HepG2 (cell line): Measurements from ENCODE around the gene THAP3. TPM values are rescaled to one million over a fixed set of nuclear protein-coding genes. Genes with fewer than 3 reads are reported as not detected.

Experiments used
- ATAD3A ChIP-seq: sonication (generic); formaldehyde crosslinking; IDR thresholded peaks from 2 replicates; pipeline ENCODE4 v1.4.0; 2020; ENCODE audit warnings: missing genetic modification reagents
- ATF7 ChIP-seq, 2 experiments: fragments of 450-650 bp in 1 of 2; sonication (generic) in 1 of 2; formaldehyde crosslinking in 1 of 2; IDR thresholded peaks; 2 replicates each; pipeline versions ENCODE4 v1.4.0 to v1.6.1; 2016 to 2020; ENCODE audit warnings: antibody characterized with exemption in 1 of 2, mild to moderate bottlenecking in 1 of 2, missing genetic modification reagents in 1 of 2
- DNMT3B ChIP-seq: conservative IDR thresholded peaks from 2 replicates; pipeline ENCODE4 v1.6.1; 2016; ENCODE audit warnings: missing biosample characterization, control low read depth
- ERF ChIP-seq: IDR thresholded peaks from 2 replicates; pipeline ENCODE4 v1.6.1; 2018; ENCODE audit warnings: missing biosample characterization, missing genetic modification reagents
- ETV5 ChIP-seq: IDR thresholded peaks from 2 replicates; pipeline ENCODE4 v1.6.1; 2018; ENCODE audit warnings: missing biosample characterization, missing genetic modification reagents, inconsistent platforms, borderline replicate concordance
- LCORL ChIP-seq, 2 experiments: fragments of 450-650 bp in 1 of 2; sonication (generic) in 1 of 2; formaldehyde crosslinking in 1 of 2; IDR thresholded peaks; 2 replicates each; pipeline versions ENCODE4 v1.5.0 to v1.6.1; 2017 to 2020; ENCODE audit warnings: antibody characterized with exemption in 1 of 2, missing genetic modification reagents in 1 of 2
- MXD3 ChIP-seq: IDR thresholded peaks from 2 replicates; pipeline ENCODE4 v1.6.1; 2016; ENCODE audit warnings: mild to moderate bottlenecking, missing biosample characterization, missing genetic modification reagents
- MXI1 ChIP-seq: IDR thresholded peaks from 3 replicates; pipeline ENCODE4 v1.6.1; 2012; ENCODE audit warnings: low read depth, low read length, inconsistent platforms, borderline replicate concordance
- NONO ChIP-seq, 2 experiments: fragments of 450-650 bp in 1 of 2; sonication (generic) in 1 of 2; formaldehyde crosslinking in 1 of 2; IDR thresholded peaks in 1 of 2; conservative IDR thresholded peaks in 1 of 2; 2 replicates each; pipeline versions ENCODE4 v1.6.1 to v1.8.0; 2017 to 2022; ENCODE audit warnings: mild to moderate bottlenecking in 1 of 2, missing genetic modification reagents in 1 of 2, moderate library complexity in 1 of 2
- SALL2 ChIP-seq: sonication (generic); formaldehyde crosslinking; IDR thresholded peaks from 2 replicates; pipeline ENCODE4 v1.8.1; 2023; ENCODE audit warnings: mild to moderate bottlenecking, missing genetic modification reagents, inconsistent platforms
- SRSF9 ChIP-seq: fragments of 200-400 bp; formaldehyde crosslinking; IDR thresholded peaks from 2 replicates; pipeline ENCODE4 v1.6.1; 2018; ENCODE audit warnings: borderline replicate concordance, mild to moderate bottlenecking, low read depth, low read length; ENCODE audit not compliant: insufficient read depth, poor library complexity, severe bottlenecking
- YY1 ChIP-seq: IDR thresholded peaks from 2 replicates; pipeline ENCODE4 v1.6.1; 2011; ENCODE audit warnings: low read length, low read depth, moderate library complexity, mild to moderate bottlenecking; ENCODE audit not compliant: insufficient read depth, insufficient replicate concordance
- ZMYM2 ChIP-seq: sonication (generic); formaldehyde crosslinking; IDR thresholded peaks from 2 replicates; pipeline ENCODE4 v1.8.0; 2022; ENCODE audit warnings: mild to moderate bottlenecking, missing genetic modification reagents
- ZNF207 ChIP-seq: fragments of 450-650 bp; IDR thresholded peaks from 2 replicates; pipeline ENCODE4 v1.6.1; 2016; ENCODE audit warnings: antibody characterized with exemption, borderline replicate concordance
- ZNF335 ChIP-seq: sonication (generic); formaldehyde crosslinking; IDR thresholded peaks from 2 replicates; pipeline ENCODE4 v1.4.0; 2020; ENCODE audit warnings: missing genetic modification reagents
- ZNF790 ChIP-seq: sonication (generic); formaldehyde crosslinking; IDR thresholded peaks from 2 replicates; pipeline ENCODE4 v1.8.0; 2022; ENCODE audit warnings: missing genetic modification reagents, mild to moderate bottlenecking, borderline replicate concordance
- polyA plus RNA-seq, 8 experiments: library from polyadenylated mRNA; depleted of rRNA in 3 of 8; stranded (reverse) in 7 of 8; unstranded in 1 of 8; fragments of >200 nt; fragmentation: Illumina TruSeq in 4 of 8; extraction: Trizol in 4 of 8; gene quantifications; 2 replicates each; pipeline versions ENCODE4 v1.2.1 to v1.2.3, GENCODE V29; 2011 to 2016; ENCODE audit warnings: low read depth in 4 of 8, missing spikeins in 1 of 8, mixed read lengths in 1 of 8; ENCODE audit not compliant: insufficient read depth in 1 of 8
- total RNA-seq, 5 experiments: library from RNA; depleted of rRNA; stranded (reverse); fragments of >200 nt; fragmentation: Illumina TruSeq; extraction: Trizol; gene quantifications; 2 replicates each; pipeline ENCODE4 v1.2.3, GENCODE V29; 2016; ENCODE audit warnings: low read depth in 1 of 5
- TF ChIP-seq, protein P1 (sequence below): IDR thresholded peaks from 2 replicates; pipeline ENCODE4 v1.6.1; 2016
- TF ChIP-seq, protein P2 (sequence below): sonication (generic); formaldehyde crosslinking; IDR thresholded peaks from 2 replicates; pipeline ENCODE4 v1.8.0; 2022; ENCODE audit warnings: mild to moderate bottlenecking, missing genetic modification reagents, moderate library complexity
- TF ChIP-seq, protein P3 (sequence below): sonication (generic); formaldehyde crosslinking; IDR thresholded peaks from 2 replicates; pipeline ENCODE4 v1.8.1; 2023; ENCODE audit warnings: mild to moderate bottlenecking, inconsistent platforms, moderate library complexity, missing genetic modification reagents, borderline replicate concordance
- TF ChIP-seq, protein P4 (sequence below): sonication (generic); formaldehyde crosslinking; IDR thresholded peaks from 2 replicates; pipeline ENCODE4 v1.5.0; 2020; ENCODE audit warnings: mild to moderate bottlenecking, missing genetic modification reagents, borderline replicate concordance

THAP3 gene
- total and polyA plus RNA-seq, 2 of the 13 experiments (the other 11 are each of a cell fraction or from before 2014, with no cell fraction given) = 10.3 to 14.9 TPM

GRCh38 chr1:6603915-6604558 is 20.6 kb upstream of the THAP3 start (continued):
- TF ChIP-seq, protein P1, sequence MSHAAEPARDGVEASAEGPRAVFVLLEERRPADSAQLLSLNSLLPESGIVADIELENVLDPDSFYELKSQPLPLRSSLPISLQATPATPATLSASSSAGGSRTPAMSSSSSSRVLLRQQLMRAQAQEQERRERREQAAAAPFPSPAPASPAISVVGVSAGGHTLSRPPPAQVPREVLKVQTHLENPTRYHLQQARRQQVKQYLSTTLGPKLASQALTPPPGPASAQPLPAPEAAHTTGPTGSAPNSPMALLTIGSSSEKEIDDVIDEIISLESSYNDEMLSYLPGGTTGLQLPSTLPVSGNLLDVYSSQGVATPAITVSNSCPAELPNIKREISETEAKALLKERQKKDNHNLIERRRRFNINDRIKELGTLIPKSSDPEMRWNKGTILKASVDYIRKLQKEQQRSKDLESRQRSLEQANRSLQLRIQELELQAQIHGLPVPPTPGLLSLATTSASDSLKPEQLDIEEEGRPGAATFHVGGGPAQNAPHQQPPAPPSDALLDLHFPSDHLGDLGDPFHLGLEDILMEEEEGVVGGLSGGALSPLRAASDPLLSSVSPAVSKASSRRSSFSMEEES (CRISPR knock-in tag) = peak; percentile 22; the same call in 1 of the 2 replicates
- no peak for TF ChIP-seq SRSF9
- TF ChIP-seq ATF7 (IDR thresholded peaks at IDR 0.05) = no peak
- TF ChIP-seq ATF7 (CRISPR knock-in tag; IDR thresholded peaks at IDR 0.05) = no peak; the same call in 1 of the 2 replicates
- TF ChIP-seq ZNF790 (CRISPR knock-in tag) = no peak
- TF ChIP-seq, protein P2, sequence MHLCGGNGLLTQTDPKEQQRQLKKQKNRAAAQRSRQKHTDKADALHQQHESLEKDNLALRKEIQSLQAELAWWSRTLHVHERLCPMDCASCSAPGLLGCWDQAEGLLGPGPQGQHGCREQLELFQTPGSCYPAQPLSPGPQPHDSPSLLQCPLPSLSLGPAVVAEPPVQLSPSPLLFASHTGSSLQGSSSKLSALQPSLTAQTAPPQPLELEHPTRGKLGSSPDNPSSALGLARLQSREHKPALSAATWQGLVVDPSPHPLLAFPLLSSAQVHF = no peak
- peak; percentile 94 for TF ChIP-seq ETV5 (CRISPR knock-in tag)
- TF ChIP-seq ZNF207 = no peak
- TF ChIP-seq ATAD3A (CRISPR knock-in tag) = no peak
- no peak for TF ChIP-seq LCORL (IDR thresholded peaks at IDR 0.05)
- TF ChIP-seq LCORL (CRISPR knock-in tag; IDR thresholded peaks at IDR 0.05) = peak; percentile 44; the same call in 1 of the 2 replicates
- peak; percentile 72 for TF ChIP-seq YY1
- no peak for TF ChIP-seq ZNF335 (CRISPR knock-in tag)
- TF ChIP-seq, protein P3, sequence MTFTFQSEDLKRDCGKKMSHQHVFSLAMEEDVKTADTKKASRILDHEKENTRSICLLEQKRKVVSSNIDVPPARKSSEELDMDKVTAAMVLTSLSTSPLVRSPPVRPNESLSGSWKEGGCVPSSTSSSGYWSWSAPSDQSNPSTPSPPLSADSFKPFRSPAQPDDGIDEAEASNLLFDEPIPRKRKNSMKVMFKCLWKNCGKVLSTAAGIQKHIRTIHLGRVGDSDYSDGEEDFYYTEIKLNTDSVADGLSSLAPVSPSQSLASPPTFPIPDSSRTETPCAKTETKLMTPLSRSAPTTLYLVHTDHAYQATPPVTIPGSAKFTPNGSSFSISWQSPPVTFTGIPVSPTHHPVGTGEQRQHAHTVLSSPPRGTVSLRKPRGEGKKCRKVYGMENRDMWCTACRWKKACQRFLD (CRISPR knock-in tag) = peak; percentile 59; the same call in 1 of the 2 replicates
- peak; percentile 76; the same call in 1 of the 3 replicates for TF ChIP-seq MXI1
- TF ChIP-seq, protein P4, sequence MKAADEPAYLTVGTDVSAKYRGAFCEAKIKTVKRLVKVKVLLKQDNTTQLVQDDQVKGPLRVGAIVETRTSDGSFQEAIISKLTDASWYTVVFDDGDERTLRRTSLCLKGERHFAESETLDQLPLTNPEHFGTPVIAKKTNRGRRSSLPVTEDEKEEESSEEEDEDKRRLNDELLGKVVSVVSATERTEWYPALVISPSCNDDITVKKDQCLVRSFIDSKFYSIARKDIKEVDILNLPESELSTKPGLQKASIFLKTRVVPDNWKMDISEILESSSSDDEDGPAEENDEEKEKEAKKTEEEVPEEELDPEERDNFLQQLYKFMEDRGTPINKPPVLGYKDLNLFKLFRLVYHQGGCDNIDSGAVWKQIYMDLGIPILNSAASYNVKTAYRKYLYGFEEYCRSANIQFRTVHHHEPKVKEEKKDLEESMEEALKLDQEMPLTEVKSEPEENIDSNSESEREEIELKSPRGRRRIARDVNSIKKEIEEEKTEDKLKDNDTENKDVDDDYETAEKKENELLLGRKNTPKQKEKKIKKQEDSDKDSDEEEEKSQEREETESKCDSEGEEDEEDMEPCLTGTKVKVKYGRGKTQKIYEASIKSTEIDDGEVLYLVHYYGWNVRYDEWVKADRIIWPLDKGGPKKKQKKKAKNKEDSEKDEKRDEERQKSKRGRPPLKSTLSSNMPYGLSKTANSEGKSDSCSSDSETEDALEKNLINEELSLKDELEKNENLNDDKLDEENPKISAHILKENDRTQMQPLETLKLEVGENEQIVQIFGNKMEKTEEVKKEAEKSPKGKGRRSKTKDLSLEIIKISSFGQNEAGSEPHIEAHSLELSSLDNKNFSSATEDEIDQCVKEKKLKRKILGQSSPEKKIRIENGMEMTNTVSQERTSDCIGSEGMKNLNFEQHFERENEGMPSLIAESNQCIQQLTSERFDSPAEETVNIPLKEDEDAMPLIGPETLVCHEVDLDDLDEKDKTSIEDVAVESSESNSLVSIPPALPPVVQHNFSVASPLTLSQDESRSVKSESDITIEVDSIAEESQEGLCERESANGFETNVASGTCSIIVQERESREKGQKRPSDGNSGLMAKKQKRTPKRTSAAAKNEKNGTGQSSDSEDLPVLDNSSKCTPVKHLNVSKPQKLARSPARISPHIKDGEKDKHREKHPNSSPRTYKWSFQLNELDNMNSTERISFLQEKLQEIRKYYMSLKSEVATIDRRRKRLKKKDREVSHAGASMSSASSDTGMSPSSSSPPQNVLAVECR = peak; percentile 68; the same call in 1 of the 2 replicates
- peak; percentile 80 for TF ChIP-seq MXD3 (CRISPR knock-in tag)
- TF ChIP-seq SALL2 (CRISPR knock-in tag) = no peak
- no peak for TF ChIP-seq NONO (IDR thresholded peaks at IDR 0.05)
- TF ChIP-seq NONO (CRISPR knock-in tag; conservative IDR thresholded peaks at IDR 0.05) = peak; percentile 81; the same call in 1 of the 2 replicates
- peak; percentile 59; the same call in 1 of the 2 replicates for TF ChIP-seq DNMT3B (CRISPR knock-in tag)
- TF ChIP-seq ZMYM2 (CRISPR knock-in tag) = no peak
- TF ChIP-seq ERF (CRISPR knock-in tag) = peak; percentile 81
